Mesothelial cell of epicardium (in vitro differentiated cells): ENCODE results near the gene DECR2. TPM values are rescaled to one million over a fixed set of nuclear protein-coding genes. Genes with fewer than 3 reads are reported as not detected.
A peak's percentile ranks its signal among the peaks of the same experiment; 100 is the strongest.

Experiments
- DNase-seq, 2 experiments: peaks; one replicate each; pipeline ENCODE4 v3.0.0; 2021; ENCODE audit warnings: low spot score in 2 of 2; ENCODE audit not compliant: unreplicated experiment in 2 of 2
- H3K27ac Mint-ChIP-seq: 2 replicates; pipeline ENCODE4 v1.8.0; 2021; ENCODE audit warnings: mixed read lengths
- H3K27me3 Mint-ChIP-seq: 2 replicates; pipeline ENCODE4 v1.8.0; 2021; ENCODE audit warnings: low read depth, mixed read lengths
- H3K36me3 Mint-ChIP-seq: 2 replicates; pipeline ENCODE4 v1.8.0; 2021; ENCODE audit warnings: mixed read lengths
- H3K4me1 Mint-ChIP-seq: 2 replicates; pipeline ENCODE4 v1.8.0; 2021; ENCODE audit warnings: mixed read lengths
- H3K4me3 Mint-ChIP-seq: 2 replicates; pipeline ENCODE4 v1.8.0; 2021; ENCODE audit warnings: mild to moderate bottlenecking, moderate library complexity, mixed read lengths
- H3K9me3 Mint-ChIP-seq: 2 replicates; pipeline ENCODE4 v1.8.0; 2021; ENCODE audit warnings: mixed read lengths
- CTCF ChIP-seq: fragments of 200-600 bp; sonication (generic); IDR thresholded peaks from one replicate; pipeline ENCODE4 v1.5.0; 2021; ENCODE audit warnings: antibody characterized with exemption; ENCODE audit not compliant: unreplicated experiment
- total RNA-seq: library from RNA; stranded (reverse); gene quantifications from 3 replicates; pipeline ENCODE4 v1.2.1, GENCODE V29; 2021

DECR2 gene
- total RNA-seq, 1 donor from 2014 or later: 35.4 TPM

GRCh38 chr16:425082-425718 is 23.5 kb downstream of the DECR2 start, which contains the start of gene RAB11FIP3:
Gene RAB11FIP3, plus strand, starts transcription at chr16:425649. Its CDS starts 358 bp downstream, at chr16:426007.
- Mint-ChIP-seq H3K27ac (peak within 1 kb of the TSS; percentile 67), H3K27me3 (peaks cover 16% of the 10 kb centered on the region), H3K36me3 (no peaks in the 10 kb centered on the region), H3K9me3 (no peaks in the 10 kb centered on the region), H3K4me1 (peaks cover 29% of the 10 kb centered on the region), H3K4me3 (peak within 1 kb of the TSS; percentile 76)
- TF ChIP-seq CTCF: no peak
- DNase-seq: peak; percentile 64 to 87

GRCh38 chr16:425740-426114 is 24.0 kb downstream of the DECR2 start:
- Mint-ChIP-seq H3K36me3 (no peaks in the 10 kb centered on the region), H3K9me3 (no peaks in the 10 kb centered on the region), H3K4me1 (peaks cover 29% of the 10 kb centered on the region), H3K4me3 (peak overlapping the region; percentile 76), H3K27me3 (peaks cover 16% of the 10 kb centered on the region), H3K27ac (no peak overlapping the region)
- peak in 1 of 2 experiments; percentile 56 for DNase-seq
- TF ChIP-seq CTCF: no peak

GRCh38 chr16:426115-426905 is 24.6 kb downstream of the DECR2 start:
- Mint-ChIP-seq H3K27ac (no peak overlapping the region), H3K4me1 (peaks cover 29% of the 10 kb centered on the region), H3K4me3 (peak overlapping the region; percentile 76), H3K9me3 (no peaks in the 10 kb centered on the region), H3K27me3 (peaks cover 16% of the 10 kb centered on the region), H3K36me3 (no peaks in the 10 kb centered on the region)
- peak in 1 of 2 experiments; percentile 41 for DNase-seq
- TF ChIP-seq CTCF: no peak

GRCh38 chr16:426906-427249 is 25.2 kb downstream of the DECR2 start:
- TF ChIP-seq CTCF: no peak
- Mint-ChIP-seq H3K4me1 (peaks cover 29% of the 10 kb centered on the region), H3K9me3 (no peaks in the 10 kb centered on the region), H3K36me3 (no peaks in the 10 kb centered on the region), H3K4me3 (peak overlapping the region; percentile 76), H3K27me3 (peaks cover 16% of the 10 kb centered on the region), H3K27ac (peak overlapping the region; percentile 51)
- DNase-seq: no peak

GRCh38 chr16:427250-427649 is 25.6 kb downstream of the DECR2 start:
- H3K27me3 Mint-ChIP-seq: peaks cover 16% of the 10 kb centered on the region
- H3K4me3 Mint-ChIP-seq: peak overlapping the region; percentile 76
- H3K27ac Mint-ChIP-seq: peak overlapping the region; percentile 51
- peaks cover 29% of the 10 kb centered on the region for H3K4me1 Mint-ChIP-seq
- no peak for DNase-seq
- TF ChIP-seq CTCF: no peak
- no peaks in the 10 kb centered on the region for H3K9me3 Mint-ChIP-seq
- no peaks in the 10 kb centered on the region for H3K36me3 Mint-ChIP-seq
